Smooth muscle cell of the coronary artery (primary cell): ENCODE data around the gene OR52E1. TPM values are rescaled to one million over a fixed set of nuclear protein-coding genes. Genes with fewer than 3 reads are reported as not detected.

Source experiments
- total RNA-seq: library from RNA; depleted of rRNA; stranded (reverse); fragments of >200 nt; gene quantifications from 2 replicates; pipeline ENCODE4 v1.2.3, GENCODE V29; 2014; ENCODE audit warnings: low replicate concordance

The OR52E1 gene
- not detected in 2 replicates for total RNA-seq

GRCh38 chr11:5069272-5069671, at the start of gene OR52E1:
Gene OR52E1, plus strand, starts transcription at chr11:5069572.

DNA sequence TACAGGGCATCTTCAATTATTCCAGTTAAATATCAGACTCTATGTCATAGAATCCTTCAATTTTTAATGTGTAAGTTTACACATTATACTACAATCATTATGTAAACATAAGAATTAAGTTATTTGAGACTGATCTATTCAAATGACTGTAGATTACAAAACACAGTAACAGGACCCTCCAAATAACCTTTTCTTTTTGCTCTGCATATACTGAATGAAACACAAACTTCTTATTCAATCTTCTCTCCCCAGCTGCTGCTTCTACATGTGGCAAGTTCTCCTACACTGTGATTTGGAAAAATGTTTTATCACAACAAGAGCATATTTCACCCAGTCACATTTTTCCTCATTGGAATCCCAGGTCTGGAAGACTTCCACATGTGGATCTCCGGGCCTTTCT, 23.1 kb upstream of the OR52E1 start, which contains the start of gene OR52J3:
TSS of gene OR52J3 (plus strand) at position 301 of the 400 bp plus-strand sequence. CDS start at position 301, 0 bp downstream.

DNA sequence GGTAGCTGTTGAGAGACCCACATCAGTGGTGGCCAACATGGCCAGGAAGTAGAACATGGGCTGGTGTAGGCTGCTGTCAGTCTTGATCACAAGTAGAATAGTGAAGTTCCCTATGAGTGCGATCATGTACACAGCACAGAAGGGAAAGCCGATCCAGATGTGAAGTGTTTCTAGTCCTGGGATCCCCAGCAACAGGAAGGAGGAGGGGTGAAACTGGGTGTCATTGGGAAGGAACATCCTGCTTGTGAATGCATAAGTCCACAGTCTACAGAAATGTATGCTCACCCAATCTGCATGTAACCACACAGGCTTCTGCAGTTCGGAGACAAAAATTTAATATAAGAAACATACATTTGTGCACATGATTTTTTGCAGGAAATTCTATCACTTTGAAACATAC, 10.0 kb upstream of the OR52E1 start, which contains the start of gene OR52E2:
TSS of gene OR52E2 (minus strand) at position 237 of the 400 bp plus-strand sequence. CDS start at position 237, 0 bp downstream.

Other genes with a start within 250 kb of the OR52E1 start
- not detected in 2 replicates for gene OR51F2, start 248.3 kb upstream of the OR52E1 start, total RNA-seq
- gene OR51S1, start 220.4 kb upstream of the OR52E1 start, total RNA-seq: not detected in 2 replicates
- not detected in 2 replicates for gene OR51T1, start 187.7 kb upstream of the OR52E1 start, total RNA-seq
- not detected in 2 replicates for gene OR51A7, start 165.8 kb upstream of the OR52E1 start, total RNA-seq
- not detected in 2 replicates for gene OR51G2, start 150.2 kb upstream of the OR52E1 start, total RNA-seq
- gene OR51G1, start 145.2 kb upstream of the OR52E1 start, total RNA-seq: not detected in 2 replicates
- gene OR51A4, start 122.0 kb upstream of the OR52E1 start, total RNA-seq: not detected in 2 replicates
- gene OR51A2, start 113.9 kb upstream of the OR52E1 start, total RNA-seq: not detected in 2 replicates
- gene OR51L1, start 74.7 kb upstream of the OR52E1 start, total RNA-seq: not detected in 2 replicates
- not detected in 2 replicates for gene OR52J3, start 23.0 kb upstream of the OR52E1 start, total RNA-seq
- not detected in 2 replicates for gene OR52E2, start 9.9 kb upstream of the OR52E1 start, total RNA-seq
- not detected in 2 replicates for gene OR52A5, start 68.8 kb downstream of the OR52E1 start, total RNA-seq
- not detected in 2 replicates for gene OR52A1, start 85.2 kb downstream of the OR52E1 start, total RNA-seq
- not detected in 2 replicates for gene OR51V1, start 131.1 kb downstream of the OR52E1 start, total RNA-seq
- not detected in 2 replicates for gene HBB, start 157.5 kb downstream of the OR52E1 start, total RNA-seq
- gene HBD, start 164.9 kb downstream of the OR52E1 start, total RNA-seq: not detected in 2 replicates
- not detected in 2 replicates for gene HBG1, start 180.3 kb downstream of the OR52E1 start, total RNA-seq
- 0.12 TPM in 1 of 2 replicates, not detected in the other for gene HBG2, start 185.2 kb downstream of the OR52E1 start, total RNA-seq
- gene HBE1, start 200.4 kb downstream of the OR52E1 start, total RNA-seq: not detected in 2 replicates
- not detected in 2 replicates for gene OR51B4, start 232.4 kb downstream of the OR52E1 start, total RNA-seq